Stimulated activated naive CD4-positive, alpha-beta T cell (primary cell): ENCODE data around the gene HAUS7.

Source experiments
- DNase-seq, 6 experiments: peaks; one replicate each; lab custom pipeline; 2025; lab: John Stamatoyannopoulos, UW

The HAUS7 gene

DNA sequence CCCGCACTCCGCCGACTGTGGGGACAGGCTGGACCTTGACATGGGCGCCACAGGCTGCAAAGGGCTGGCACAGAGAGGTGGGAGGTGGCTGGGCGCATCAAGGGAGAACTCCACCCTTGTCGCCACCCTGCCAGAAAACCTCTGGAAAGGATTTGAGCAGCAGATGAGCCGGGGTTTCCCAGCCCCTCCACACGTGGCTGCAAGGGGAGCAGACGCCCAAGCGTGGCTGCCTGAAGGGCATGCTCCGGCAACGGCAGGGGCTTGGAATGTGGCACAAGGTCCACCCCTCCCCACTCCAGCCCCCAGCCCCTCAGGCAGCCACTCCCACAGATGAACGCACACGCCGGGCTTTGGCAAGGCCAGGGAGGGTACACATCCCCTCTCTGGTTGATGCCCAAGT, 29.0 kb upstream of the HAUS7 start:
- no peak for DNase-seq

DNA sequence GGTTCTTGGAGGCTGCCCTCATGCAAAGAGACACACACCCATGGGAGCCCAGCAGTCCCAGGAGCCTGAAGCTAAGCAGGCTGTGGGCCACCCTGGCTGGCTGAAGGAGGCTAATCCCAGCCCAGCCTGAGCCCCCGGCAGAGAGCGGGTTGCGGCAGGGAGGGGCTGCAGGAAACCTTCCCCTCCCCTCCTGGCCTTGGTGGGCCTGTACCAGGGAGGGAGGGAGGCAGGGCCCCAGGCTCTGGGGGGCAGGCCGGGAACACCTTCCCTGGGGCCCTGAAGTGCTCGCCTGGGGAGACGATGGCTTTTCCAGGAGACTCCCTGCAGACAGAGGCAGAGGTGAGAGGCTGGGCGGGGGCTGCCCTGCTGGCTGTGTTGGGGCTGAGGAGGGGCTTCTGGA, 28.1 kb upstream of the HAUS7 start:
- no peak for DNase-seq

DNA sequence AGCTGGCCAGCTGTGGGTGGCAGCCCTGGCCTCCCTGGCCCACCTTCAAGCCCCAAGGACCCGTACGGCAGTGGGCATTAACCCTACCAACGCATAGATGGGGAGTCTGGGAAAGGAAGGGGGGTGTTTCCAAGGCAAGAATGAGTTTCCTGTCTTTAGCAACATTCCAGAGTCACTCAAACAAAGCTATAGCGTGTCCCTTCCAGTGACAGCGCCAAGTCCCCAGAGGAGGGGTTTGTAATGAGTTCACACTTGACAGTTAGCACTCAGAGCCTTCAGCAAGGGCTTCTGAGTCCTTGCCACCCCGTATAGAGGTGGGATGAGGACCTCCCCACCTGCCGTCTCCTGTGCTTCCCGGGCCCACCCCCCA, 26.2 kb upstream of the HAUS7 start:
- no peak for DNase-seq

GRCh38 chrX:153495903-153496589, 25.7 kb upstream of the HAUS7 start:
- DNase-seq: no peak

DNA sequence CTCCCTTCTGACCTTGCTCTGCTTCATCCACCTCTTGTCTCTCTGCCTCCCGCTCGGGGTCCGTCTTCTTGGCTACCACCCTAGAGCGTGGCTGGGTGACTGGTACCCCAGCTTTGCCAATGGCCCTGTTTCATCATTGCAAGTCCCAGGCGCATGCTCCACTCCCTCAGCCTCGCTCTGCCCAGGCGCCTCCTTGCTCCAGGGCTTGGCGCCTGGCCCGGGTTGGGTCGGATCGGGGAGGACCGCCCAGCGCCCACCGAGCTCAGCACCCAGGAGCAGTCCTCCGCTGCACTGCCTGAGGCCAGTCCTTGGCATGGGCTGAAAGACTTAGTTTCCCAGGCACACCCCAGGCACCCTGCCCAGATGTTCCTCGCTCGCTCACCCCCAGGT, 25.0 kb upstream of the HAUS7 start:
- DNase-seq: no peak

DNA sequence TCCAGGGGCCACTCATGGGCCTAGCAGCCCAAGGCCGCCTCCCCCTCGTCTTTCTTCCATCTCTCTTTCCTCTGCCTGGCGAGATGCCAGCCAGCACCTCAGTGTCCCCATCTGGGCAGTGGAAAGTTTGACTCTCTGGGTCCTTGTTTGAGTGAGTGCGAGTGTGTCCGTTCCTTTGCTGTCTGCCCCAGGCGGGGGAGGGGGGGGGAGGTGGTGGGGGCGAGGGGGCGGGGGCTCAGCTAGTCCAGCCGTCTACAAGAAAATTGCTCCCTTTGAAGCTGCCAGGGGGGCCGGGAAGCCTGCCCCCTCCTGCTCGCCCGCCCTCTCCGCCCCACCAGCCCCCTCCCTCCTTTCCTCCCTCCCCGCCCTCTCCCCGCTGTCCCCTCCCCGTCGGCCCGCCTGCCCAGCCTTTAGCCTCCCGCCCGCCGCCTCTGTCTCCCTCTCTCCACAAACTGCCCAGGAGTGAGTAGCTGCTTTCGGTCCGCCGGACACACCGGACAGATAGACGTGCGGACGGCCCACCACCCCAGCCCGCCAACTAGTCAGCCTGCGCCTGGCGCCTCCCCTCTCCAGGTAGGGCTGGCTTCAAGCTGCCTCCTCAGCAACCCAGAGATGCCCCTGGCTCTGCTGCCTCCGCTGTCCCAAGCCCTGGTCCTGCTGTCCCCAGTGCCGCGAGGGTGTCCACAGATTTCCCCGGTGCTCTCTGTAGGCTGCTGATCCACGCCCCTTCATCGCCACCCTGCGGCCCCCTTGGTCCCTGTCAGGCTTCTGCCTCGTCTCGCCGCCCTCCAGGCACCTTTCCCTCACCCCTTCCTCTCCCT, 24.4 kb upstream of the HAUS7 start, which contains the start of gene BGN:
Gene BGN (plus strand): TSS at position 440 of the 821 bp plus-strand sequence. CDS start 9,652 bp downstream, outside the sequence.
- peak in 2 of 6 experiments; percentile 5 to 7 for DNase-seq

DNA sequence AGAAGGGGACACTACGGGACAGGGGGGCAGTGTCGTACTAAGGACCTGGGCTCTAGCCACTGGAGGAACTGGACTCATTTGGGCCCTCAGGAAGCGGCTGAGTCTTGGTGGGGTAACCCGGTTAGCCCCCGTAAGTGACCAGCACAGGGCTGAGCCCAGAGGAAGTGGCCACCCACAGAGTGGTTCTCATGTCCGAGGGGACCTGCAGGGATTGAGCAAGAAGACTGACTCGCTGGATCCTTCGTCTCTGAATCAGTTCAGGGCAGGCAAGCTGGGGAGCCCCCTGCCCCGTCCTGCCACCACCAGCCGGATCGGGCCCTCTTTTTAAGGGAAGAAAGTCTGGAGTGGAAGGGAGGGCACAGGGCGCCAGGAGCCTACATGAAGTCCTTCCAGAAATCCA, 23.7 kb upstream of the HAUS7 start:
- DNase-seq: no peak

- no peak for DNase-seq
Observed at GRCh38 chrX:153493085-153493484, 22.7 kb upstream of the HAUS7 start.

GRCh38 chrX:153492543-153492942, 22.2 kb upstream of the HAUS7 start:
- no peak for DNase-seq

GRCh38 chrX:153491918-153492317, 21.5 kb upstream of the HAUS7 start:
- DNase-seq: no peak

GRCh38 chrX:153491351-153491914, 21.1 kb upstream of the HAUS7 start:
- DNase-seq: no peak

- no peak for DNase-seq
Observed at GRCh38 chrX:153490217-153490930, 20.0 kb upstream of the HAUS7 start.

- DNase-seq: no peak
Observed at GRCh38 chrX:153488231-153488914, 18.0 kb upstream of the HAUS7 start.

- DNase-seq: no peak
Observed at GRCh38 chrX:153487590-153488071, 17.3 kb upstream of the HAUS7 start.

DNA sequence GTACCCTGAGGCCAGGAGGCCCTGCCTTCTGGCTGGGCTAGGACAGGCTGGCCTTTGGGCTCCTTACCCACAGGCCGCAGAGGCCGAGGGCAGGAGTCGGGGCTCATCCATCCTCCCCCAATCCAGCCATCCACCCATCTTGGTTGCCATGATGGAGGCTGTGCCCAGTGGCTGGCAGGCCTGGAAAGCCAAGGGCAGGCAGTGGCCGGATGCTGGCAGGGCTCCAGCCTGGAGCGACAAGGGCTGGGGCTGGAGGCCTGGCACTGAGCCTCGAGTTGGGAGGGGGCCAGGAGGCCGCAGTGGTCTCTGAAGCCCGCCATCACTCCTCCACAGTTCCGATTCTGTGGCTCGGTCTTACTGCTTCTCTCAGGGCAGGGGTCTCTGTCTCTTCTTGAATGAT, 15.8 kb upstream of the HAUS7 start:
- no peak for DNase-seq

DNA sequence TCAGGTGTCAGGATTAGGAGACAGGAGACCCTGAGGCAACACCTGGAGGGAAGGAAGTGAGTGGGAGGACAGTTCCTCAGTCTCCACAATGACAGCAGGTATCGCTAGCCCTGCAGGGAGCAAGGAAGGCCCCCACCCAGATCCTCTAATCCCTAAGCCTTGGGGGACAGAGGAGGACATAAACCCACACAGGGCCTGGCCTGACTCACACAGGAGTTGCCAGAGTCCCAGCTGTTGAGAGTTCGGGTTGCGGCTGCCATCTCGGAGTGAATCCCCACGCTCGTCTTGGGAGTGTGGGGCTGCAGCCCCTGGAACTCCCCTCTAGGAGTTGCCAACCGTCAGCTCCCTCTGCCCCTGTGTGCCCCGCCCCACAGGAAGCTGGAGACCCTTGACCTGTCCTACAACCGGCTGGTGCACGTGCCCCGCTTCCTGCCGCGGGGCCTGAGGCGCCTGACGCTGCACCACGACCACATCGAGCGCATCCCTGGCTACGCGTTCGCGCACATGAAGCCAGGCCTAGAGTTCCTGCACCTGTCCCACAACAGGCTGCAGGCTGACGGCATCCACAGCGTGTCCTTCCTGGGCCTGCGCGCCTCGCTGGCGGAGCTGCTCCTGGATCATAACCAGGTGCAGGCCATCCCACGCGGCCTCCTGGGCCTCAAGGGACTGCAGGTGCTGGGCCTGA, 15.2 kb upstream of the HAUS7 start:
- no peak for DNase-seq

- no peak for DNase-seq
Observed at GRCh38 chrX:153482376-153483015, 12.1 kb upstream of the HAUS7 start.

DNA sequence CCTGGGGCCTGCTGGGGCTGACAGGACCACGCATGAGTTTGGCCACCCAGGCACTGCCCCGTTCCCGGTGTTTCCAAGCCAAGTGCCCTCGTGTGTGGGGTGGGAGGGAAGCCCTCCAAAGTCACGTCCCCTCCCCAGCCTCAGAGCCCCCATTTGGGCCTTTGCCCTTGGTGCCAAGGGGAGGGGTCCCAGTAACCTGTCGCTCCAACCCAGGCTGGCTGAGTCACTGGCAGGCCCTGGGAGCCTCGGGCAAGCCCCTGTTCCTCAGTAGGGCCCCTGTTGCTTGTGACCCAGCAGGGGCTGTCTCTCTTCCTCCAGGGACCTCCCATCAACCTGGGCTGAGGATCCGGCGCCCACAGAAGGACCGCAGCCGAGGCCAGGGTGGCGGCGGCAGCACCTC, 10.7 kb upstream of the HAUS7 start:
- DNase-seq: no peak

DNA sequence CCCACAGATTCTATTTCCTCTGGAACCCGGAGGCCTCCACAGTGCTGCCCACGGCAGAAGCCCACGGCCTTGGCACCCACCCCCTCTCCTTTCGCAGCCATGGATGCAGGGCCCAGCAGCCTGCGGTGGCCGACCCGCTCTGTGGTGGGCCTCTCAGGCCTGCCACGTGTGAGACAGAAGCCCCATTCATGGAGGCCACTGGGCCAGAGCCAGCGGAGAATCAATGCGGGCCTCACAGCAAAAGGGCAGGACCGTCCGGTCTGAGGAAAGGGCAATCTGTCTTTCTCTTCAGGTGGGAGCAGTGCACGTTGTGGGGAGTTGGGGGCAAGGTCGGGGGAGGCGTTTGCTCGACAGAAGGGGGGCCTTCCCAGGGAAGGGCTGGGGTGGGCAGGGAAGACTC, 8.4 kb upstream of the HAUS7 start:
- DNase-seq: no peak

GRCh38 chrX:153477901-153478300, 7.5 kb upstream of the HAUS7 start:
- no peak for DNase-seq
